Measurements from ENCODE around the gene GRID1. TPM values are rescaled to one million over a fixed set of nuclear protein-coding genes. Genes with fewer than 3 reads are reported as not detected.
A peak's percentile ranks its signal among the peaks of the same experiment; 100 is the strongest.

The GRID1 gene
- total and polyA plus RNA-seq, 10 donors: 0.06 to 0.42 (median 0.15) TPM; not detected in 4

DNA sequence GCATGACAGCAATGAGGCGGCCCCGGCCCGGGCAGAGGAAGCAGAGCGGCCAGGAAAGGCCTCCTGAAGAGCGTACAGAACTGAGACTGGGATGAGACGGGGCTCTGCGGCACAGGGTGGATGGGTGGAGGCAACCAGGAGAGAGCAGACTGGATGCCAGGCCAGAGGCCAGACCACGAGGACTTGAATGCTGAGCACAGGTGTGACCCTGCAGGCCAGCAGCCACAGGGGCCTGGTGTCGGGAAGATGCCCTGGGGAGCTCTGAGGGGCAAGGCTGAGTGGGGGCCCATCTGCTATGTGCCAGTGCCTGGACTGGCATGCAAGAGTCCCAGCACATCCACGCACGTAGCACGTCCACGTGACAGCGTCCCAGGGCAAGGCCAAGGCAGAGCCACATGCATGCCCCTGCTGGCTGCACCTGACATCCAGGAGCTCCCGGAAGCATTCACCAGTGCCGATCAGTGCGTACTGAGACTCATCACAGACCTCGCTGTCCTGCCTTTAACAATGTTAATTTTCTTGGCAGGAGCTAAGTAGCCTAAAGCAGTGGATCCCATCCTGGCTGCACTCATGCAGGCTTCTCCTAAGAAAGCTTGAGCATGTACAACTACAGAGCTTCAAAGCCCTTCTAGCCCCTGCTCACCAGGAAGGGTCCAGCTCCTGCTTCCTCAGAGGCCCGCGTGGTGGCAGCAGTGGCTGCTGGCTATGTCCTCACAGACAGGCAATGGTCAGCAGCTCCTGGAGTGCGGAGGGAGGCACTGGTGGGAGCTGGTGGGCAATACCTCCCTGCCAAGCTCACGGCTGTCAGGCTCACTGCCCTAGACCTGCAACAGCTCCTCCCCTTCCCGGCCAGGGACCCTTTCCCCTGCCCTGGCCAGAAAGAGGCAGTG lies 18.0 kb downstream of the GRID1 start:
- intact Hi-C loops (cut with DNase I; ENCODE audit: low total_unique reads): no loop called here
- Histone ChIP-seq H3K36me3 (no peaks in the 10 kb centered on the region), H3K4me1 (no peaks in the 10 kb centered on the region), H3K4me3 (no peak overlapping the region), H3K9me3 (peaks cover 0 to 8% (median 3%) of the 10 kb centered on the region in 8 donors), H3K27me3 (replicated peaks in 1 of 7) (peaks cover 0 to 26% (median 0%) of the 10 kb centered on the region in 7 donors), H3K27ac (no peak overlapping the region)
- no peak for TF ChIP-seq POLR2A (IDR thresholded peaks at IDR 0.05)
- TF ChIP-seq POLR2AphosphoS5 (IDR thresholded peaks at IDR 0.05): no peak
- no peak for TF ChIP-seq CTCF (IDR thresholded peaks at IDR 0.05 in 8 of 11, conservative IDR thresholded peaks at IDR 0.05 in 3 of 11)
- WGBS, 5 donors: 85 to 94% (median 89%) methylated on average over 20 to 23 of the region's 23 CpGs
- peak; percentile 76 for DNase-seq

DNA sequence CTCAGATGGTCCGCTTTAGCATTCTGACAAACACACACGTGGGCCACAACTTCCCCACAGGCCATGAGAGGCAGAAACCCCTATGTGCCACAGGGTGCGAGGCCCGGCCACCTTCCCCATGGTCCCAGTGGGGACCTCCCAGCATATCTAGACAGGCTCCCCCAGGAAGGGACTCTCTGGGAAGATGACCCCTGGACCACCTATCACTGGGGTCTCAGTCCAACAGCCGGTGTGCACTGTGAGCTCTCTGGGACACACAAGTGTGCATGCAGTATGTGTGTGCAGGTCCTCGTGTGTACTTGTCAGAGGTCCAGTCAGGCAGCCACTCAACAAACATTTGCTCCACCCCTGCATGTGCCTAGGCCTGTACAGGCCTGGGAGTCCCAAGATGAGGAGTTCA lies 18.7 kb downstream of the GRID1 start:
- Histone ChIP-seq H3K9me3 (peaks cover 0 to 8% (median 3%) of the 10 kb centered on the region in 8 donors), H3K4me1 (peaks cover 0 to under 1% (median 0%) of the 10 kb centered on the region in 6 donors), H3K36me3 (no peaks in the 10 kb centered on the region), H3K27ac (no peak overlapping the region), H3K27me3 (replicated peaks in 1 of 7) (peaks cover 0 to 25% (median 0%) of the 10 kb centered on the region in 7 donors), H3K4me3 (no peak overlapping the region)
- WGBS, 5 donors: 74 to 88% (median 85%) methylated on average over 3 to 6 of the region's 6 CpGs
- peak; percentile 48 for DNase-seq
- TF ChIP-seq POLR2A (IDR thresholded peaks at IDR 0.05): no peak
- no peak for TF ChIP-seq POLR2AphosphoS5 (IDR thresholded peaks at IDR 0.05)
- TF ChIP-seq CTCF (IDR thresholded peaks at IDR 0.05 in 8 of 11, conservative IDR thresholded peaks at IDR 0.05 in 3 of 11): no peak
- intact Hi-C loops (cut with DNase I; ENCODE audit: low total_unique reads): no loop called here

- intact Hi-C loops (cut with DNase I; ENCODE audit: low total_unique reads): no loop called here
- WGBS, 5 donors: 64 to 85% (median 80%) methylated on average over 11 of the region's 11 CpGs
- TF ChIP-seq POLR2AphosphoS5 (IDR thresholded peaks at IDR 0.05): no peak
- no peak for TF ChIP-seq CTCF (IDR thresholded peaks at IDR 0.05 in 8 of 11, conservative IDR thresholded peaks at IDR 0.05 in 3 of 11)
- no peak for TF ChIP-seq POLR2A (IDR thresholded peaks at IDR 0.05)
- Histone ChIP-seq H3K4me3 (no peak overlapping the region), H3K4me1 (peaks cover 0 to 8% (median 0%) of the 10 kb centered on the region in 6 donors), H3K27me3 (replicated peaks in 1 of 7) (peaks cover 0 to 25% (median 0%) of the 10 kb centered on the region in 7 donors), H3K9me3 (peaks cover 0 to under 1% (median under 1%) of the 10 kb centered on the region in 8 donors), H3K27ac (no peak overlapping the region), H3K36me3 (no peaks in the 10 kb centered on the region)
- DNase-seq: peak; percentile 57
Measured at GRCh38 chr10:86346799-86347665, 19.6 kb downstream of the GRID1 start.
